HG03039 (cell line): ENCODE data around the gene SCD.

Experiments
- ATAC-seq: cut with Tn5 transposase; IDR thresholded peaks from one replicate; pipeline ENCODE4 v1.9.1; 2021; ENCODE audit warnings: mild to moderate bottlenecking, moderate library complexity; ENCODE audit not compliant: unreplicated experiment

Gene SCD

GRCh38 chr10:100339236-100339635, 7.8 kb upstream of the SCD start:
- ATAC-seq: peak; percentile 47

- ATAC-seq: no peak
These were observed 5.8 kb upstream of the SCD start for GRCh38 chr10:100340948-100341847.

- no peak for ATAC-seq
These were observed 4.9 kb upstream of the SCD start for GRCh38 chr10:100341953-100342626.

GRCh38 chr10:100342627-100342972, 4.4 kb upstream of the SCD start:
- no peak for ATAC-seq

GRCh38 chr10:100344241-100344788, 2.7 kb upstream of the SCD start:
- ATAC-seq: no peak

GRCh38 chr10:100345570-100346330, 1.3 kb upstream of the SCD start:
- ATAC-seq: no peak

- peak; percentile 30 for ATAC-seq
These were observed 675 bp upstream of the SCD start for GRCh38 chr10:100346351-100346764.

GRCh38 chr10:100347568-100348195, 649 bp downstream of the SCD start:
- no peak for ATAC-seq

GRCh38 chr10:100348389-100348927, 1.4 kb downstream of the SCD start:
- ATAC-seq: no peak

- no peak for ATAC-seq
These were observed 2.1 kb downstream of the SCD start for GRCh38 chr10:100349087-100349486.

GRCh38 chr10:100349672-100350071, 2.6 kb downstream of the SCD start:
- ATAC-seq: no peak

- ATAC-seq: no peak
These were observed 4.0 kb downstream of the SCD start for GRCh38 chr10:100350914-100351485.

GRCh38 chr10:100353770-100354485, 6.9 kb downstream of the SCD start:
- ATAC-seq: no peak

GRCh38 chr10:100355086-100355485, 8.1 kb downstream of the SCD start:
- ATAC-seq: no peak

GRCh38 chr10:100356067-100357017, 9.3 kb downstream of the SCD start:
- no peak for ATAC-seq

- no peak for ATAC-seq
These were observed 10.2 kb downstream of the SCD start for GRCh38 chr10:100357059-100357858.

GRCh38 chr10:100359030-100359432, 12.0 kb downstream of the SCD start:
- no peak for ATAC-seq
